SK-N-SH (cell line): Measurements from ENCODE around the gene URAD. TPM values are rescaled to one million over a fixed set of nuclear protein-coding genes. Genes with fewer than 3 reads are reported as not detected.
A peak's percentile ranks its signal among the peaks of the same experiment; 100 is the strongest.

Experiments used
- CTCF ChIA-PET: fragments of 300-600, 350-600 bp; formaldehyde crosslinking; extraction: SDS; loops from one replicate; lab custom pipeline; 2021; lab: Yijun Ruan, JAX
- POLR2A ChIA-PET: fragments of 350-600 bp; sonication (Branson Sonifier 250); formaldehyde crosslinking; extraction: SDS; loops from one replicate; lab custom pipeline; 2020; ENCODE audit warnings: antibody characterized with exemption, inconsistent platforms; lab: Yijun Ruan, JAX
- DNase-seq: peaks from one replicate; pipeline ENCODE4 v3.0.0; 2012
- H2AFZ ChIP-seq: fragments of 200-600 bp; sonication (generic); 2 replicates; pipeline ENCODE4 v1.8.1; 2016; ENCODE audit warnings: antibody characterized with exemption, mild to moderate bottlenecking, low read depth
- H3F3A ChIP-seq: fragments of 200-600 bp; sonication (generic); replicated peaks from 2 replicates; pipeline ENCODE3; 2016; ENCODE audit warnings: antibody characterized with exemption, mild to moderate bottlenecking; ENCODE audit not compliant: insufficient read depth
- H3K27ac ChIP-seq, 2 experiments: fragments of 200-500 bp in 1 of 2; fragments of 200-600 bp in 1 of 2; sonication (Bioruptor generic) in 1 of 2; sonication (generic), shearing (Covaris generic) in 1 of 2; 2 replicates each; pipeline versions ENCODE4 v1.5.1 to v1.6.1; 2014 to 2016; ENCODE audit warnings: low read depth in 2 of 2, inconsistent platforms in 1 of 2, low read length in 1 of 2, mild to moderate bottlenecking in 1 of 2, mixed read lengths in 1 of 2
- H3K27me3 ChIP-seq: fragments of 200-600 bp; sonication (generic), shearing (Covaris generic); 2 replicates; pipeline ENCODE4 v1.6.1; 2016; ENCODE audit warnings: mixed run types; ENCODE audit not compliant: insufficient read depth
- H3K36me3 ChIP-seq, 2 experiments: fragments of 200-500 bp in 1 of 2; fragments of 200-600 bp in 1 of 2; sonication (Bioruptor generic) in 1 of 2; sonication (generic) in 1 of 2; replicated peaks in 1 of 2; 2 replicates each; pipeline versions ENCODE3 to v1.5.1; 2014 to 2016; ENCODE audit warnings: low read length in 1 of 2, mild to moderate bottlenecking in 1 of 2; ENCODE audit not compliant: insufficient read depth in 2 of 2, control insufficient read depth in 1 of 2
- H3K4me1 ChIP-seq, 2 experiments: fragments of 200-500 bp in 1 of 2; fragments of 200-600 bp in 1 of 2; sonication (Bioruptor generic) in 1 of 2; sonication (generic), shearing (Covaris generic) in 1 of 2; 2 replicates each; pipeline versions ENCODE4 v1.5.1 to v1.6.1; 2014 to 2016; ENCODE audit warnings: low read depth in 1 of 2, low read length in 1 of 2, mixed run types in 1 of 2; ENCODE audit not compliant: insufficient read depth in 2 of 2, control insufficient read depth in 1 of 2
- H3K4me2 ChIP-seq: fragments of 200-600 bp; sonication (generic), shearing (Covaris generic); 2 replicates; pipeline ENCODE4 v1.6.1; 2017; ENCODE audit warnings: mixed run types
- H3K4me3 ChIP-seq, 2 experiments: fragments of 200-500 bp in 1 of 2; fragments of 200-600 bp in 1 of 2; sonication (Bioruptor generic) in 1 of 2; sonication (generic), shearing (Covaris generic) in 1 of 2; 2 replicates each; pipeline versions ENCODE4 v1.5.1 to v1.8.1; 2014 to 2016; ENCODE audit warnings: low read depth in 2 of 2, inconsistent platforms in 1 of 2, low read length in 1 of 2, mild to moderate bottlenecking in 1 of 2, mixed read lengths in 1 of 2, moderate library complexity in 1 of 2
- H3K79me2 ChIP-seq: fragments of 200-600 bp; sonication (generic); 2 replicates; pipeline ENCODE4 v1.8.1; 2017; ENCODE audit warnings: mild to moderate bottlenecking; ENCODE audit not compliant: insufficient read depth
- H3K9ac ChIP-seq: fragments of 200-600 bp; sonication (generic); 2 replicates; pipeline ENCODE4 v1.6.1; 2017; ENCODE audit warnings: mixed run types
- H3K9me2 ChIP-seq: fragments of 200-600 bp; sonication (generic); 2 replicates; pipeline ENCODE4 v1.6.1; 2017; ENCODE audit warnings: mixed run types
- H3K9me3 ChIP-seq: fragments of 200-600 bp; sonication (generic); 2 replicates; pipeline ENCODE4 v1.6.1; 2017; ENCODE audit warnings: mixed run types, mild to moderate bottlenecking, moderate library complexity
- H4K20me1 ChIP-seq: fragments of 200-600 bp; sonication (generic); 2 replicates; pipeline ENCODE4 v1.6.1; 2017; ENCODE audit warnings: mild to moderate bottlenecking, mixed run types; ENCODE audit not compliant: insufficient read depth
- CTCF ChIP-seq: fragments of 200-600 bp; sonication (generic); IDR thresholded peaks from 2 replicates; pipeline ENCODE4 v1.6.1; 2017; ENCODE audit warnings: antibody characterized with exemption, mild to moderate bottlenecking, moderate library complexity
- ELF1 ChIP-seq: IDR thresholded peaks from 2 replicates; pipeline ENCODE4 v1.4.0; 2012
- EP300 ChIP-seq, 2 experiments: IDR thresholded peaks; 2 replicates each; pipeline versions ENCODE4 v1.4.0 to v1.6.1; 2012; ENCODE audit warnings: borderline replicate concordance in 1 of 2, low read depth in 1 of 2, low read length in 1 of 2
- EZH2phosphoT487 ChIP-seq: fragments of 200-600 bp; sonication (generic); IDR thresholded peaks from 2 replicates; pipeline ENCODE4 v1.6.1; 2017; ENCODE audit warnings: low read depth, mixed run types, mild to moderate bottlenecking, antibody characterized with exemption, moderate library complexity, borderline replicate concordance
- FOSL2 ChIP-seq: IDR thresholded peaks from 2 replicates; pipeline ENCODE4 v1.4.0; 2012; ENCODE audit warnings: low read depth, mild to moderate bottlenecking, moderate library complexity, borderline replicate concordance
- FOXJ3 ChIP-seq: sonication (generic); formaldehyde crosslinking; IDR thresholded peaks from 2 replicates; pipeline ENCODE4 v1.5.1; 2020; ENCODE audit warnings: mild to moderate bottlenecking, missing genetic modification reagents
- FOXM1 ChIP-seq: IDR thresholded peaks from 2 replicates; pipeline ENCODE4 v1.4.0; 2012; ENCODE audit warnings: low read depth, mild to moderate bottlenecking
- GABPA ChIP-seq: IDR thresholded peaks from 2 replicates; pipeline ENCODE4 v1.4.0; 2012; ENCODE audit warnings: low read depth, mild to moderate bottlenecking
- IRF3 ChIP-seq: fragments of 150-350 bp; IDR thresholded peaks from 2 replicates; pipeline ENCODE4 v1.6.1; 2016; ENCODE audit warnings: mild to moderate bottlenecking, low read depth, low read length
- MAX ChIP-seq: IDR thresholded peaks from 2 replicates; pipeline ENCODE4 v1.4.0; 2012; ENCODE audit warnings: low read depth
- NFIC ChIP-seq: IDR thresholded peaks from 2 replicates; pipeline ENCODE4 v1.4.0; 2012; ENCODE audit warnings: borderline replicate concordance
- RAD21 ChIP-seq: IDR thresholded peaks from 2 replicates; pipeline ENCODE4 v1.6.1; 2012; ENCODE audit warnings: mild to moderate bottlenecking, low read length
- RFX5 ChIP-seq: IDR thresholded peaks from 2 replicates; pipeline ENCODE4 v1.6.1; 2012; ENCODE audit warnings: mild to moderate bottlenecking, improper control_type of control experiment, low read length
- RXRA ChIP-seq: IDR thresholded peaks from 2 replicates; pipeline ENCODE4 v1.4.0; 2012; ENCODE audit warnings: low read depth, mild to moderate bottlenecking, borderline replicate concordance
- TAF1 ChIP-seq: IDR thresholded peaks from 2 replicates; pipeline ENCODE4 v1.6.1; 2012; ENCODE audit warnings: low read depth, mild to moderate bottlenecking, low read length, moderate library complexity, borderline replicate concordance
- TCF12 ChIP-seq: IDR thresholded peaks from 2 replicates; pipeline ENCODE4 v1.4.0; 2012
- WGBS: methylation state at CpG from one replicate; pipeline ENCODE4 v1.1.6; 2017; ENCODE audit warnings: low lambda C conversion rate; 5-methylcytosine and 5-hydroxymethylcytosine counted together
- polyA plus RNA-seq, 3 experiments: library from polyadenylated mRNA; depleted of rRNA; stranded (reverse); fragments of >200 nt; gene quantifications; 2 replicates each; pipeline ENCODE4 v1.2.3, GENCODE V29; 2012

Gene URAD
- polyA plus RNA-seq, 1 of the 3 experiments (the other 2 are of a cell fraction): not detected

GRCh38 chr13:27997904-27998522 is 9.5 kb upstream of the URAD start:
- H3K9me2 ChIP-seq: no peaks in the 10 kb centered on the region
- DNase-seq: no peak

GRCh38 chr13:27991881-27992280 is 3.4 kb upstream of the URAD start:
- Histone ChIP-seq H2AFZ (no peak overlapping the region), H3K36me3 (no peaks in the 10 kb centered on the region), H3K4me3 (no peak overlapping the region), H3K9me2 (no peaks in the 10 kb centered on the region), H3K4me2 (no peak overlapping the region), H3K9ac (no peak overlapping the region), H3K9me3 (no peaks in the 10 kb centered on the region), H4K20me1 (no peaks in the 10 kb centered on the region), H3K27me3 (peaks cover 58% of the 10 kb centered on the region), H3K4me1 (no peaks in the 10 kb centered on the region), H3K27ac (no peak overlapping the region), H3K79me2 (no peaks in the 10 kb centered on the region), H3F3A (no peaks in the 10 kb centered on the region)
- ChIA-PET CTCF (interaction anchor here (1.8 kb wide), 1 partner anchor 8 kb away, joined by 5 read pairs; no protein-coding TSS in a partner anchor), POLR2A (no interaction called here)
- DNase-seq: no peak
- 16% methylated on average over 6 of the region's 6 CpGs for WGBS
- TF ChIP-seq RFX5 (no peak), MAX (no peak), FOXM1 (no peak), GABPA (no peak), ELF1 (no peak), EZH2phosphoT487 (no peak), NFIC (no peak), FOXJ3 (CRISPR knock-in tag) (no peak), EP300 (IDR thresholded peaks at IDR 0.05; ENCODE audit: borderline replicate concordance in 1 of 2, low read depth in 1 of 2, low read length in 1 of 2) (no peak), IRF3 (no peak), TAF1 (no peak), TCF12 (no peak), FOSL2 (no peak)

More at GRCh38 chr13:27997904-27998522, 9.5 kb upstream of the URAD start:
- no peak overlapping the region for H3K9ac ChIP-seq
- POLR2A ChIA-PET: no interaction called here
- H4K20me1 ChIP-seq: no peaks in the 10 kb centered on the region
- WGBS: 53% methylated on average over 7 of the region's 7 CpGs
- CTCF ChIA-PET: interaction anchor here (0.7 to 2.9 kb wide), 7 partner anchors 13 to 637 kb away, joined by 3 to 16 read pairs (median 5); no protein-coding TSS in a partner anchor
- no peak overlapping the region for H3K27ac ChIP-seq
- peaks cover 5% of the 10 kb centered on the region for H3F3A ChIP-seq
- peaks cover 33% of the 10 kb centered on the region for H3K27me3 ChIP-seq
- no peaks in the 10 kb centered on the region for H3K9me3 ChIP-seq
- H3K36me3 ChIP-seq: no peaks in the 10 kb centered on the region
- no peak overlapping the region for H2AFZ ChIP-seq
- H3K79me2 ChIP-seq: no peaks in the 10 kb centered on the region
- TF ChIP-seq IRF3 (no peak), TCF12 (no peak), RAD21 (peak; percentile 44), GABPA (no peak), RXRA (no peak), CTCF (peak; percentile 54)
- TF ChIP-seq, all 33 proteins: peak for 2
- no peaks in the 10 kb centered on the region for H3K4me1 ChIP-seq
- no peak overlapping the region for H3K4me3 ChIP-seq
- no peak overlapping the region for H3K4me2 ChIP-seq
